GM12878 (cell line): Measurements from ENCODE around the gene ATF6B. TPM values are rescaled to one million over a fixed set of nuclear protein-coding genes. Genes with fewer than 3 reads are reported as not detected.

Experiments used
- ATAC-seq: fragments of 200-7000 bp; cut with Tn5 transposase; 3 replicates; pipeline ENCODE4 v1.9.1; 2020; ENCODE audit warnings: mild to moderate bottlenecking, moderate library complexity
- BruUV-seq: library from RNA; stranded (reverse); fragments of 400-500 nt; replicated peaks from 2 replicates; lab custom pipeline; 2021; lab: Mats Ljungman, UMichigan
- CTCF ChIA-PET: fragments of 300-600 bp; sonication (Branson Sonifier 250); formaldehyde crosslinking; extraction: SDS; loops from one replicate; lab custom pipeline; 2021; ENCODE audit warnings: inconsistent platforms; lab: Yijun Ruan, JAX
- POLR2A ChIA-PET: fragments of 350-600 bp; formaldehyde crosslinking; extraction: SDS; loops from one replicate; lab custom pipeline; 2021; ENCODE audit warnings: inconsistent platforms; lab: Charles Lee
- RAD21 ChIA-PET: fragments of 300-600 bp; sonication (Branson Sonifier 250); formaldehyde crosslinking; loops from one replicate; lab custom pipeline; 2023; ENCODE audit warnings: antibody characterized with exemption; ENCODE audit not compliant: unreplicated experiment; lab: Charles Lee
- SMC1A ChIA-PET: fragments of 300-600 bp; sonication (Branson Sonifier 250); formaldehyde crosslinking; loops from one replicate; lab custom pipeline; 2023; ENCODE audit not compliant: unreplicated experiment, uncharacterized antibody; lab: Charles Lee
- DNase-seq: peaks from one replicate; pipeline ENCODE4 v3.0.0-alpha.2; 2011; ENCODE audit warnings: low read depth, low spot score
- FAIRE-seq: peaks from 3 replicates; lab custom pipeline; 2011; peaks lifted over from hg19 to GRCh38; lab: Jason Lieb, UNC
- H2AFZ ChIP-seq: 2 replicates; pipeline ENCODE4 v1.6.0; 2011; ENCODE audit warnings: low read depth, low read length, control low read depth; ENCODE audit not compliant: control insufficient read depth
- H3K27ac ChIP-seq: 2 replicates; pipeline ENCODE4 v1.5.1; 2011; ENCODE audit warnings: control low read depth; ENCODE audit not compliant: control insufficient read depth, insufficient read depth
- H3K27me3 ChIP-seq, 2 experiments: replicated peaks in 1 of 2; 2 replicates each; pipeline versions ENCODE4 v1.6.0 to v1.6.1; 2011; ENCODE audit warnings: low read length in 1 of 2; ENCODE audit not compliant: control insufficient read depth in 2 of 2, insufficient read depth in 2 of 2
- H3K36me3 ChIP-seq, 2 experiments: 2 replicates each; pipeline ENCODE4 v1.5.1; 2011; ENCODE audit warnings: low read length in 1 of 2; ENCODE audit not compliant: control insufficient read depth in 2 of 2, insufficient read depth in 2 of 2
- H3K4me1 ChIP-seq: 2 replicates; pipeline ENCODE4 v1.6.1; 2011; ENCODE audit warnings: mild to moderate bottlenecking, low read length, moderate library complexity, mixed read lengths; ENCODE audit not compliant: control insufficient read depth, insufficient read depth
- H3K4me2 ChIP-seq: 2 replicates; pipeline ENCODE4 v1.6.0; 2011; ENCODE audit warnings: control low read depth; ENCODE audit not compliant: control insufficient read depth, insufficient read depth
- H3K4me3 ChIP-seq: fragments of 200-600 bp; sonication (generic); 2 replicates; pipeline ENCODE4 v1.5.1; 2016
- H3K79me2 ChIP-seq: 2 replicates; pipeline ENCODE4 v1.6.0; 2011; ENCODE audit warnings: low read length; ENCODE audit not compliant: control insufficient read depth, insufficient read depth
- H3K9ac ChIP-seq: 2 replicates; pipeline ENCODE4 v1.8.0; 2011; ENCODE audit warnings: low read length, control low read depth, mixed read lengths; ENCODE audit not compliant: control insufficient read depth, insufficient read depth
- H3K9me3 ChIP-seq: replicated peaks from 3 replicates; pipeline ENCODE4 v1.5.1; 2011; ENCODE audit warnings: mild to moderate bottlenecking, low read length; ENCODE audit not compliant: control insufficient read depth, insufficient read depth
- H4K20me1 ChIP-seq: 2 replicates; pipeline ENCODE4 v1.6.0; 2011; ENCODE audit not compliant: control insufficient read depth, insufficient read depth
- HSF1 ChIP-seq: fragments of 150-350 bp; IDR thresholded peaks from 2 replicates; pipeline ENCODE4 v1.6.1; 2014; ENCODE audit warnings: mild to moderate bottlenecking, low read depth, low read length
- IKZF1 ChIP-seq: fragments of 450-650 bp; conservative IDR thresholded peaks from 2 replicates; pipeline ENCODE4 v1.6.1; 2017; ENCODE audit warnings: antibody characterized with exemption, mild to moderate bottlenecking
- MXI1 ChIP-seq: fragments of 150-350 bp; IDR thresholded peaks from 2 replicates; pipeline ENCODE4 v1.6.1; 2011; ENCODE audit warnings: low read depth, mild to moderate bottlenecking, inconsistent platforms, low read length, improper control_type of control experiment
- NR2F1 ChIP-seq: fragments of 450-650 bp; conservative IDR thresholded peaks from 2 replicates; pipeline ENCODE4 v1.6.1; 2017; ENCODE audit warnings: mild to moderate bottlenecking
- YY1 ChIP-seq: IDR thresholded peaks from 2 replicates; pipeline ENCODE4 v1.6.1; 2011; ENCODE audit warnings: low read depth, mild to moderate bottlenecking, low read length
- WGBS: methylation state at CpG from one replicate; pipeline ENCODE4 v1.1.6; 2016; ENCODE audit warnings: low lambda C conversion rate; ENCODE audit not compliant: insufficient replicate concordance, insufficient coverage; ENCODE audit errors: missing lambda C conversion rate; 5-methylcytosine and 5-hydroxymethylcytosine counted together
- in situ Hi-C: fragments of 300-500 bp; cut with MboI; formaldehyde crosslinking; loops from 9 replicates; pipeline ENCODE4 v1.14.3; 2018; ENCODE audit warnings: mixed read lengths
- intact Hi-C: fragments of 100-400 bp; cut with micrococcal nuclease; formaldehyde crosslinking; loops from one replicate; pipeline ENCODE4 v1.14.2; 2022; ENCODE audit not compliant: unreplicated experiment
- polyA plus RNA-seq, 11 experiments: library from polyadenylated mRNA; depleted of rRNA in 4 of 11; unstranded in 6 of 11; stranded (reverse) in 5 of 11; fragments of >200 nt; fragmentation: Nextera tagmentation in 4 of 11; fragmentation: Illumina TruSeq in 1 of 11; extraction: Ambion mirVana in 4 of 11; extraction: Trizol in 1 of 11; gene quantifications; 1 replicate in 1 of 11; 2 replicates in 10 of 11; pipeline versions ENCODE4 v1.2.1 to v1.2.3, GENCODE V29; 2011 to 2016; ENCODE audit warnings: inconsistent platforms in 2 of 11, missing spikeins in 2 of 11, low read depth in 1 of 11
- total RNA-seq, 4 experiments: library from RNA; depleted of rRNA in 3 of 4; stranded (reverse); fragments of >200 nt in 3 of 4; fragmentation: Illumina TruSeq in 1 of 4; extraction: Trizol in 1 of 4; gene quantifications; 2 replicates each; pipeline versions ENCODE4 v1.2.1 to v1.2.3, GENCODE V29; 2013 to 2021
- TF ChIP-seq, protein P1 (sequence below): fragments of 450-650 bp; IDR thresholded peaks from 2 replicates; pipeline ENCODE4 v1.6.1; 2017; ENCODE audit warnings: mild to moderate bottlenecking
- TF ChIP-seq, protein P2 (sequence below): fragments of 450-650 bp; IDR thresholded peaks from 2 replicates; pipeline ENCODE4 v1.6.1; 2016; ENCODE audit warnings: mild to moderate bottlenecking, moderate library complexity, borderline replicate concordance

ATF6B gene
- total and polyA plus RNA-seq, 10 of the 15 experiments (the other 5 are each of a cell fraction or from before 2014, with no cell fraction given): 13.6 to 83.9 (median 44.0) TPM

- TF ChIP-seq, protein P1, sequence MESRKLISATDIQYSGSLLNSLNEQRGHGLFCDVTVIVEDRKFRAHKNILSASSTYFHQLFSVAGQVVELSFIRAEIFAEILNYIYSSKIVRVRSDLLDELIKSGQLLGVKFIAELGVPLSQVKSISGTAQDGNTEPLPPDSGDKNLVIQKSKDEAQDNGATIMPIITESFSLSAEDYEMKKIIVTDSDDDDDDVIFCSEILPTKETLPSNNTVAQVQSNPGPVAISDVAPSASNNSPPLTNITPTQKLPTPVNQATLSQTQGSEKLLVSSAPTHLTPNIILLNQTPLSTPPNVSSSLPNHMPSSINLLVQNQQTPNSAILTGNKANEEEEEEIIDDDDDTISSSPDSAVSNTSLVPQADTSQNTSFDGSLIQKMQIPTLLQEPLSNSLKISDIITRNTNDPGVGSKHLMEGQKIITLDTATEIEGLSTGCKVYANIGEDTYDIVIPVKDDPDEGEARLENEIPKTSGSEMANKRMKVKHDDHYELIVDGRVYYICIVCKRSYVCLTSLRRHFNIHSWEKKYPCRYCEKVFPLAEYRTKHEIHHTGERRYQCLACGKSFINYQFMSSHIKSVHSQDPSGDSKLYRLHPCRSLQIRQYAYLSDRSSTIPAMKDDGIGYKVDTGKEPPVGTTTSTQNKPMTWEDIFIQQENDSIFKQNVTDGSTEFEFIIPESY: no peak
- no peak for TF ChIP-seq MXI1
Measured at GRCh38 chr6:32175711-32176475, 47.8 kb upstream of the ATF6B start, which contains the start of gene AGPAT1 (continued).

DNA sequence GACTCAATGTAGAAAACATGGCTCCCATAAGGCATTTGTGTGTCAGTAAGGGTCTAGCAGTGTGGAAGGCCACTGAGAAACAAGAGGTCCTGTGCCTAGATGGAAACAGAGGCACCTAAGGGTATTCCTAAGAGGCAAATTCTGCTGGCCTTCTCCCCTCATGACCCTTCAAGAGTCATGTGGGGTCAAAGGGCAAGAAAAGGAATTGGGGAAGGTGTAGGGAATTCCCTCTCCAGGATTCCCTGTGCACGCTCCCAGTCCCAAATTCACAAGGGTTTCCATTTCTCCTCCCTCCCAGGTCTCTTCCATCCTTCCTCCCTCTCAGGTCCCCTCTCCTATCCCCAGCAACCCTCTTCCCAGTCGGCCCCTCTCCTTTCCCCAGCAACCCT is 47.3 kb upstream of the ATF6B start:
- POLR2A ChIA-PET: no interaction called here
- H2AFZ ChIP-seq: no peak overlapping the region

More for the DNA sequence above, 47.3 kb upstream of the ATF6B start:
- Histone ChIP-seq H3K4me1 (peaks cover 10% of the 10 kb centered on the region), H3K9ac (peak overlapping the region; percentile 74), H4K20me1 (no peaks in the 10 kb centered on the region), H3K27me3 (no peaks in the 10 kb centered on the region), H3K79me2 (peaks cover 22% of the 10 kb centered on the region), H3K36me3 (no peaks in the 10 kb centered on the region), H3K4me3 (peak overlapping the region; percentile 96), H3K9me3 (no peaks in the 10 kb centered on the region), H3K27ac (peak overlapping the region; percentile 70), H3K4me2 (peak overlapping the region; percentile 68)
- ChIA-PET CTCF (no interaction called here), SMC1A (no interaction called here), RAD21 (no interaction called here)
- WGBS: 0% methylated on average over 1 of the region's 2 CpGs
- intact Hi-C loops (no loop called here), in situ Hi-C loops (no loop called here)
- FAIRE-seq (no peak), ATAC-seq (no peak), DNase-seq (no peak)
- BruUV-seq: TSS peak; percentile 66
- TF ChIP-seq NR2F1: peak; percentile 30; the same call in 1 of the 2 replicates
- TF ChIP-seq, protein P2, sequence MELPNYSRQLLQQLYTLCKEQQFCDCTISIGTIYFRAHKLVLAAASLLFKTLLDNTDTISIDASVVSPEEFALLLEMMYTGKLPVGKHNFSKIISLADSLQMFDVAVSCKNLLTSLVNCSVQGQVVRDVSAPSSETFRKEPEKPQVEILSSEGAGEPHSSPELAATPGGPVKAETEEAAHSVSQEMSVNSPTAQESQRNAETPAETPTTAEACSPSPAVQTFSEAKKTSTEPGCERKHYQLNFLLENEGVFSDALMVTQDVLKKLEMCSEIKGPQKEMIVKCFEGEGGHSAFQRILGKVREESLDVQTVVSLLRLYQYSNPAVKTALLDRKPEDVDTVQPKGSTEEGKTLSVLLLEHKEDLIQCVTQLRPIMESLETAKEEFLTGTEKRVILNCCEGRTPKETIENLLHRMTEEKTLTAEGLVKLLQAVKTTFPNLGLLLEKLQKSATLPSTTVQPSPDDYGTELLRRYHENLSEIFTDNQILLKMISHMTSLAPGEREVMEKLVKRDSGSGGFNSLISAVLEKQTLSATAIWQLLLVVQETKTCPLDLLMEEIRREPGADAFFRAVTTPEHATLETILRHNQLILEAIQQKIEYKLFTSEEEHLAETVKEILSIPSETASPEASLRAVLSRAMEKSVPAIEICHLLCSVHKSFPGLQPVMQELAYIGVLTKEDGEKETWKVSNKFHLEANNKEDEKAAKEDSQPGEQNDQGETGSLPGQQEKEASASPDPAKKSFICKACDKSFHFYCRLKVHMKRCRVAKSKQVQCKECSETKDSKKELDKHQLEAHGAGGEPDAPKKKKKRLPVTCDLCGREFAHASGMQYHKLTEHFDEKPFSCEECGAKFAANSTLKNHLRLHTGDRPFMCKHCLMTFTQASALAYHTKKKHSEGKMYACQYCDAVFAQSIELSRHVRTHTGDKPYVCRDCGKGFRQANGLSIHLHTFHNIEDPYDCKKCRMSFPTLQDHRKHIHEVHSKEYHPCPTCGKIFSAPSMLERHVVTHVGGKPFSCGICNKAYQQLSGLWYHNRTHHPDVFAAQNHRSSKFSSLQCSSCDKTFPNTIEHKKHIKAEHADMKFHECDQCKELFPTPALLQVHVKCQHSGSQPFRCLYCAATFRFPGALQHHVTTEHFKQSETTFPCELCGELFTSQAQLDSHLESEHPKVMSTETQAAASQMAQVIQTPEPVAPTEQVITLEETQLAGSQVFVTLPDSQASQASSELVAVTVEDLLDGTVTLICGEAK: no peak
- peak; percentile 42; the same call in 1 of the 2 replicates for TF ChIP-seq IKZF1
- TF ChIP-seq HSF1: no peak
- TF ChIP-seq YY1: 0 out of 2 replicates have a peak, but pooled peaks have one; percentile 12
